Activated CD8-positive, alpha-beta memory T cell treated with anti-CD3 and anti-CD28 coated beads, Interleukin-2, amount 10 ng/mL, durations not matched to agents 7 days and 5 days (primary cell): ENCODE measurements around the gene OR2A1. TPM values are rescaled to one million over a fixed set of nuclear protein-coding genes. Genes with fewer than 3 reads are reported as not detected.
A peak's percentile ranks its signal among the peaks of the same experiment; 100 is the strongest.
"Not testable (repeated sequence)": the region's sequence is repeated elsewhere in the genome, so short reads cannot be mapped to it uniquely, and the experiment has no call there.

Experiments
- ATAC-seq: fragments of 150-1000 bp; cut with Tn5 transposase; one replicate; pipeline ENCODE4 v1.10.0; 2021; ENCODE audit warnings: moderate library complexity
- CTCF ChIA-PET: fragments of 350-600 bp; sonication (Branson Sonifier 250); formaldehyde crosslinking; loops from one replicate; lab custom pipeline; 2021; ENCODE audit warnings: antibody characterized with exemption; lab: Charles Lee
- DNase-seq: peaks from one replicate; pipeline ENCODE4 v3.0.0-alpha.2; 2020
- H3K27ac Mint-ChIP-seq: one replicate; pipeline ENCODE4 v1.8.0; 2021; ENCODE audit warnings: mild to moderate bottlenecking, mixed read lengths
- H3K27me3 Mint-ChIP-seq: one replicate; pipeline ENCODE4 v1.8.0; 2021; ENCODE audit warnings: mixed read lengths
- H3K36me3 Mint-ChIP-seq: one replicate; pipeline ENCODE4 v1.8.0; 2021; ENCODE audit warnings: mild to moderate bottlenecking, mixed read lengths
- H3K4me1 Mint-ChIP-seq: one replicate; pipeline ENCODE4 v1.8.0; 2021; ENCODE audit warnings: mixed read lengths
- H3K4me3 Mint-ChIP-seq: one replicate; pipeline ENCODE4 v1.8.0; 2021; ENCODE audit warnings: mild to moderate bottlenecking, moderate library complexity, mixed read lengths
- H3K9me3 Mint-ChIP-seq: one replicate; pipeline ENCODE4 v1.8.0; 2022; ENCODE audit warnings: low read depth, mixed read lengths
- total RNA-seq, 2 experiments: library from RNA; stranded (reverse); gene quantifications; one replicate each; pipeline ENCODE4 v1.2.3, GENCODE V29; 2021

Gene OR2A1
- total RNA-seq, 2 experiments from 2014 or later: not detected

DNA sequence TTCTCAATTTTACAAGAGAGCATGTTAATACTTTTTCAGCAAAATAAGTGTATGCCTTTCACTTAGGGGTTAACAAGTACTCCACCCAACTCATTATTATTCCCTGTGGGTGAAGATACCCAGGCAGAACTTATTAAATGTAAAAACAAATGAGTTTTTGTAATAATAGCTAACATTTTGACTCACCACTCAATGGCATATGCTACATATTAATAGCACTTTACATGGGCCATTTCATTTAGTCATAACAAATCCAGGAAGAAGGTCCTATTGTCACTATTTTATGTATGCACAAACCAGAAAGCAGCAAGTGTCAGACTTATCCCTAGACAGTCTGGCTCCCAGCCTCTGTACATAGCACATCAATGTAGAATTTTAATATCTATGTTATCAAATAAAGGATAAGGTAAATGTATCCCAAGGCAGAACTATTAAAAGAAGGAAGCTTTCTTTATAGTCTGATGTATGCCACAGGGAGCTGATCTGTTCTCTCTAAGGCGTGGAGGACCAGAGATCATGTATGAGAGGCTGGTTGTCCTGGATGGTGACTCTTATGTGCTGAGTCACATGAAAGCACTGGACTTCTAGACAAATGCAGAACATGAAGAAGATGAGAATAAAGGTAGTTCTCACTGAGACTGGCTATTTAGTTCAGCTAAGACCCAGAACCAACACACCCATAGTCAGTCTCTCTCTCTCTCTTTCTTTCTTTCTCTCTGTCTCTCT lies 9.5 kb upstream of the OR2A1 start:
- H3K27ac Mint-ChIP-seq, H3K36me3 Mint-ChIP-seq, H3K27me3 Mint-ChIP-seq, ATAC-seq, DNase-seq, H3K9me3 Mint-ChIP-seq, H3K4me3 Mint-ChIP-seq, H3K4me1 Mint-ChIP-seq, CTCF ChIA-PET: not testable (repeated sequence)

DNA sequence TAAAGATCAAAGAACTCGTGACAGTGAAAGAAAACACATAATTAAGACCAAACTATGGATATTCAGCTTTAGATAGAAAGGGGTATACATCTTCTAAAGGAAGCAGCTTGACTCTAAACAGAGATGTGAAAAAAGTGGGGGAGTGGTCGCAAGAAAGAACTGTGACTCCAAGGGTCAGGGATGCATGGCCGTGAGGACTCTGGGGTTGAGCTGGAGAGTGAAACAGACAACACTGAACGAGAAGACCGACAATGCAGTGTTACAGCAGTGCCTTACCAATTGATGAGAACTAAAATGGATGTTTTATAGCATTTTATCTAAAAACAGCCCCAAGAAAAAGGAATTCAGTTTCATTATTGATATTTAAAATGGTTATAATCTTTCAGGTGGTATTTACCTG lies 8.6 kb upstream of the OR2A1 start:
- H3K9me3 Mint-ChIP-seq, DNase-seq, H3K27ac Mint-ChIP-seq, H3K4me3 Mint-ChIP-seq, H3K36me3 Mint-ChIP-seq, ATAC-seq, CTCF ChIA-PET, H3K4me1 Mint-ChIP-seq, H3K27me3 Mint-ChIP-seq: not testable (repeated sequence)

- H3K27ac Mint-ChIP-seq, H3K27me3 Mint-ChIP-seq, H3K9me3 Mint-ChIP-seq, H3K36me3 Mint-ChIP-seq, H3K4me1 Mint-ChIP-seq, H3K4me3 Mint-ChIP-seq, ATAC-seq, CTCF ChIA-PET, DNase-seq: not testable (repeated sequence)
These were observed 7.1 kb upstream of the OR2A1 start for GRCh38 chr7:144305156-144305555.

DNA sequence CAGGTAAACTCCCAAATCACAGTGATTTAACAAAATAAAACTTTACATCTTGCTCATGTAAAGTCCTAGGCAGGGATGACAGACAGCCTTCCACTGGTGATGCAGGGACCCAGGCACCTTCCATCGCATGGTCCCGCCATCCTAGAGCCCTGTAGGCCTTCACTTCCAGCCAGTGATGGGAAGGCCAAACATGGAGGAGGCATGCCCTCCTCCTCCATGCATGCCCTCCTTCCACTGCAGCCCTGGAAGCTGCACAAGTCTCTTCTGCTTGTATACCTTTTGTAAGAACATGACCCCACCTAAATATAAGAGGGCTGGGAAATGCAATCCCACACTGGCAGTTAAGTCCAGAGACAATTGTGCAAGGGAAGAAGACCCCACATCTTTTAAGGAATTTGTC lies 2.5 kb upstream of the OR2A1 start:
- CTCF ChIA-PET, H3K27me3 Mint-ChIP-seq, DNase-seq, H3K9me3 Mint-ChIP-seq, H3K4me3 Mint-ChIP-seq, H3K36me3 Mint-ChIP-seq, ATAC-seq, H3K27ac Mint-ChIP-seq, H3K4me1 Mint-ChIP-seq: not testable (repeated sequence)

DNA sequence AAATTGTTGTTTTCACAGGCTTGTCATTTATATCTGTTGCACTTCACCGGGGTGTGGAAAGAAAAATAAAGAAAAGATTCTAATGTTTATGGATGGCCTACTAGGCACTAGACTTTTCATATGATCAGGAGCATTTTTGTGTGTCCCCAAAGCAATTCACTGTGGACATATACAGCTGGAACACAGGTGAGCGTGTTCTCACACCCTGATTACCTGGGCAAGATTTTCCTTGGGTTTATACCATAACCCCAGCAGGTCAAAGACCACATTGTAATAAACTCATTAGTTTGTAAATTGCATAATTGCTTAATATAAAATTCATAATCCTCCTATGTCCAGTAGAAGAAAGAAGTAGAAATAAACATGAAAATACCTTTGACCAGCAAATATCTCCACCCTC lies 1.0 kb upstream of the OR2A1 start:
- H3K36me3 Mint-ChIP-seq, H3K27me3 Mint-ChIP-seq, H3K4me1 Mint-ChIP-seq, ATAC-seq, H3K9me3 Mint-ChIP-seq, H3K27ac Mint-ChIP-seq, H3K4me3 Mint-ChIP-seq, DNase-seq, CTCF ChIA-PET: not testable (repeated sequence)

DNA sequence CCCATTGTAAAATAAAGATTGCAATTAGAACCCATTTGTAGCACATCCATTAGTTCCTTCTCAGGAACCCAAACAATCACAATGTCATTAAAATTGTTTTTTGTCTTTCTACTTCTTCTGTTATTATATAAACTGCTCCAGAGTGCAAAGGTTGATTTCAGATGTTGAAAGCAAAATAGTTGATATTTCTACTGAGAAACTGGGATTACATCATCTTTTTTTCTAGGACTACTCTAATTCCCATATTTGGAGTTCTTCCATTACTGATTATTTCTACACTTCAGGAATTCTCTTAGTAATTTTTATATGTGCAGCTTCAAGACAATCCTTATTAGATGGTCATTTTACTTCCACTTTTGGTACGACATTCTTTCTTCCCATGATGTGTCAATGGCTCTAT lies 5.3 kb downstream of the OR2A1 start:
- H3K4me3 Mint-ChIP-seq, ATAC-seq, H3K36me3 Mint-ChIP-seq, H3K4me1 Mint-ChIP-seq, H3K27ac Mint-ChIP-seq, H3K9me3 Mint-ChIP-seq, H3K27me3 Mint-ChIP-seq, DNase-seq, CTCF ChIA-PET: not testable (repeated sequence)

GRCh38 chr7:144319547-144319946 lies 7.3 kb downstream of the OR2A1 start:
- H3K9me3 Mint-ChIP-seq, H3K27ac Mint-ChIP-seq, H3K36me3 Mint-ChIP-seq, H3K27me3 Mint-ChIP-seq, ATAC-seq, DNase-seq, CTCF ChIA-PET, H3K4me3 Mint-ChIP-seq, H3K4me1 Mint-ChIP-seq: not testable (repeated sequence)

DNA sequence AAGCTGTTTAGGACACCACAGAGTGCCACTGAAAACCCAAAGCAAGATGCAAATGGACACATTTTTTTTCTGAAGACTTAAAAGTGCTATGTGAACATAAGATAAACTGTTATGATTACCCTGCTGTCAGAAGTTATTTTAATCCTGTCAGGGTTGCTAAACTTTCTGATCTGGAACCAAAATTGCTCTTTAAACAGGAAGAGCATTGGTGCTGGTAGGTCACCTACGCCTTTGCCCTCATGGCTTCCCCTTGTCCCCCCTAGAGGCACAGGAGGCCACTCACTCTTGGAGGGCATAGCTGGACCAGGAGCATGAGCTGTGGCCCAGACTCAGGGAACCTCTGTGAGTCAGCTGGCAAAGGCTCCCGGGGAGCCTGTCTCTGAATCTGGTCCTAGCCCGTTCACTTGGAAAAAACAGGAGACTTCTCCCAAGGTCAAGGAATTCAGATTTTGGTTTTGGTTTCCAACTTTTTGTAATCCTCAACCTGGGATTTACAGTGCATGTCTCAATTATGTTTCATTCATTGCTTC lies 9.5 kb downstream of the OR2A1 start:
- H3K9me3 Mint-ChIP-seq, H3K4me3 Mint-ChIP-seq, H3K27me3 Mint-ChIP-seq, ATAC-seq, H3K27ac Mint-ChIP-seq, DNase-seq, H3K36me3 Mint-ChIP-seq, CTCF ChIA-PET, H3K4me1 Mint-ChIP-seq: not testable (repeated sequence)

DNA sequence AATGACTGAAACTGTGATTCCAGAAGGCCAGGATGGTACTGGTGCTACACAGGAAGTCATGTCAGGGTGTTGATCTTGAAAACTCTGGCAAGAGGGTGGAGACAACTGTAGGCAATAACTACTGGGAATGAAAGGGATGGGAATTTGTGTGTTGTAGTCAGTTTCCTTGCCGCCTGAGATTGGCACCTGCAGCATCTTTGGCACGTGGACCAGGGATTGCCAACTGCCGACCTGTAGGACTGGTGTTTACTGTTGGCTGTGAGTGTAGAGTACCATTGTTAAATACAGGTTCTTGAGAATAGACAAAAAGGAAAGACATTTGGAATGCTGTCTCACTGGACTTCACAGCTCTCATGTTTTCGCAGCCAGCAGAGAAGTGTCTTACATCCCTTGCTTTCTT lies 11.1 kb downstream of the OR2A1 start:
- DNase-seq, ATAC-seq, H3K4me3 Mint-ChIP-seq, H3K27me3 Mint-ChIP-seq, CTCF ChIA-PET, H3K36me3 Mint-ChIP-seq, H3K27ac Mint-ChIP-seq, H3K4me1 Mint-ChIP-seq, H3K9me3 Mint-ChIP-seq: not testable (repeated sequence)

DNA sequence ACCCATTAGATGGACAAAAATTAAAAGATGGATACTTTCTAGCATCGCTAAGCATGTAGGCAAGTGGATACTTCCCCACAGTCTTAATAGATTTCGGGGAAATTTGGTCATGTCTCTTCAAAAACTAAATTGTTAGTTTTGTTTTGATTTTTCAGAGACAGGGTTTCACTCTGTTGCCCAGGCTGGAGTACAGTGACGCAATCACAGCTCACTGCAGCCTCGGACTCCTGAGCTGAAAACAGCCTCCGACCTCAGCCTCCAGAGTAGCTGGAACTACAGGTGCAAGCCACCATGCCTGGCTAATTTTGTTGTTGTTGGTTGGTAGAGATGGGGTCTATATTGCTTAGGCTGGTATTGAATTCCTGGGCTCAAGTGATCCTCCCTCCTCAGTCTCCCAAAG lies 13.6 kb downstream of the OR2A1 start:
- CTCF ChIA-PET, H3K9me3 Mint-ChIP-seq, H3K27me3 Mint-ChIP-seq, H3K4me1 Mint-ChIP-seq, H3K27ac Mint-ChIP-seq, H3K36me3 Mint-ChIP-seq, H3K4me3 Mint-ChIP-seq, DNase-seq, ATAC-seq: not testable (repeated sequence)

GRCh38 chr7:144330044-144330443 lies 17.8 kb downstream of the OR2A1 start:
- CTCF ChIA-PET, H3K4me1 Mint-ChIP-seq, H3K36me3 Mint-ChIP-seq, H3K27ac Mint-ChIP-seq, H3K4me3 Mint-ChIP-seq, H3K27me3 Mint-ChIP-seq, ATAC-seq, DNase-seq, H3K9me3 Mint-ChIP-seq: not testable (repeated sequence)

DNA sequence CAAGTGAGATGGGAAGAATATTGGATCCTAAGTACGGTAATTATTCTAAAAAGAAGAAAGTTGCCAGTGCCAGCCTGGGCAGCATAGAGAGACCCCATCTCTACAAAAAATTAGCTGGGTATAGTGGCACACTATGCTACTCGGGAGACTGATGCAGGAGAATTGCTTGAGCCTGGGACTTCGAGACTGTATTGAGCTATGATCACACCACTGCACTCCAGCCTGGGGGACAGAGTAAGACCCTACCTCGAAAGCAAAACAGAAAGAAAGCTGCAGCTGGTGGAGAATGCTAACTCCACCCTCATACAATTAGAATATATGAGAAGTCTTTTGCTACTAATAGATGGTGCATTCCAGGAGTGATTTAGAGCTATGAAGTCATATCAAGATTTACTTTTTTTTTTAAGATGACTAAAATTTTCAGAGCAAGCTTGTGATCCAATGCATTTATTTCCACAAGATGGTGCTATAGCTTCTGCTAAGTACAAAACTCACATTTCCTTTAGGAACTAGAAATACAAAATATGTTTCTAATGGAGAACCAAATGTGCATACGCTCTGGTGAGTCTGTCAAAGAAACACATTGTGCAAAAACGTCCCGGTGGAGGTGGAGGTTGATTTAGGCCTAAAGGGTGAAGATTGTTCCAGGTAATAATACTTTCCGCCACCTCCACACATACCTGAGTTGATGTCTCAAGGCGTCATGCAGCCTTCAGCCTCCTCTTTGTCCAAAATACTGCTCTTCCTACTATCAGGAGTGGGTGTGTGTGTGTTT lies 19.2 kb downstream of the OR2A1 start:
- DNase-seq, H3K9me3 Mint-ChIP-seq, H3K4me1 Mint-ChIP-seq, H3K27me3 Mint-ChIP-seq, H3K4me3 Mint-ChIP-seq, H3K36me3 Mint-ChIP-seq, H3K27ac Mint-ChIP-seq: not testable (repeated sequence)
- peak; percentile 45 for ATAC-seq
- CTCF ChIA-PET: interaction anchor here (0.6 kb wide), 1 partner anchor 162 kb away, joined by 3 read pairs; no protein-coding TSS in a partner anchor

DNA sequence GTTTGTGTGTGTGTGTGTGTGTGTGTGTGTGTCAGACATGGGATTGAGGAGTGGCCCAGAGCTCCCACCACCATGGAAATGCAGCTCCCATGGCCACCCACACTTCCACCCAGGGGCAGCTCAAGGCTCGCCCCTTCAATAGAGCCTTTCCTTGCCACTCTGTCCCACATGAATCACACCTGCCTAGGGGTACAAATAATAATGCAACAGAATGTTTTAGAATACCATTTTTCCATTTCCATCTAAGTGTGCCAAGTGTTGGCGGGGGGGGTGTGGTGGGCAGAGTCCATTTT lies 19.7 kb downstream of the OR2A1 start:
- H3K27me3 Mint-ChIP-seq, H3K4me3 Mint-ChIP-seq, H3K27ac Mint-ChIP-seq, DNase-seq, ATAC-seq, H3K4me1 Mint-ChIP-seq, H3K9me3 Mint-ChIP-seq, H3K36me3 Mint-ChIP-seq: not testable (repeated sequence)
- CTCF ChIA-PET: interaction anchor here (0.6 kb wide), 1 partner anchor 163 kb away, joined by 3 read pairs; no protein-coding TSS in a partner anchor

DNA sequence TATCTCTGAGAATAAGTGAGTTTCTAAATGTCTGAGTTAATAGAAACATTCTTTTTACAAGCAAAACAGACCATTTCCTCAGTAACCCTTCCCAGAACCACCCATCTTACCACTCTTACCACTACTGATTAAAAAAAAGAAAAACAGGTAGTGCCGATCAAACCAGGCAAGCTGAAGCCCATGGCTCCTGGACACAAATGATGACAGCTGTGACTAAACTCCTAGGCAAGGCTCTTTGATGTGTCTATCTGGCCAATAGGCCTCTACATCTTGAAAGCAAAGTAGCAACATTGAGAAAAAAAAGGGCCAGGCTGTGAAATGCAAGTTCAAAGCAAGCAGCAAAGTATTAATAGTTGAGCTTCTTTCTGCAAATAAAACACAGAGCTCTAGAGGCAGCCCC lies 36.4 kb downstream of the OR2A1 start:
- ATAC-seq: peak; percentile 78
- H3K36me3 Mint-ChIP-seq, H3K4me1 Mint-ChIP-seq: not testable (repeated sequence)

More for the DNA sequence above, 36.4 kb downstream of the OR2A1 start:
- H3K4me3 Mint-ChIP-seq, DNase-seq, H3K27ac Mint-ChIP-seq, H3K27me3 Mint-ChIP-seq, H3K9me3 Mint-ChIP-seq, CTCF ChIA-PET: not testable (repeated sequence)
